ENCODE results near the gene OR11G2.
"Not testable (repeated sequence)": the region's sequence is repeated elsewhere in the genome, so short reads cannot be mapped to it uniquely, and the experiment has no call there.

Gene OR11G2

GRCh38 chr14:20223410-20223809, 32.7 kb downstream of the OR11G2 start, which contains the start of gene OR11H6:
Gene OR11H6, plus strand, starts transcription at chr14:20223710. Its CDS starts 0 bp downstream, at chr14:20223710.
- no peak for DNase-seq (ENCODE audit: low read depth, low spot score)

- no peak for DNase-seq (ENCODE audit: low read depth, low spot score)
Measured at GRCh38 chr14:20228681-20229080, 38.0 kb downstream of the OR11G2 start, which contains the start of gene OR11H7. Gene OR11H7, plus strand, starts transcription at chr14:20228981.

- DNase-seq (ENCODE audit: low read depth, low spot score), result not testable (repeated sequence)
Measured at GRCh38 chr14:20235415-20235814, 44.7 kb downstream of the OR11G2 start.

GRCh38 chr14:20247646-20248246, 57.0 kb downstream of the OR11G2 start:
- no peak for DNase-seq (ENCODE audit: low read depth, low spot score)
